Brain microvascular endothelial cell (primary cell): ENCODE data around the gene RHOA.
"Not testable (repeated sequence)": the region's sequence is repeated elsewhere in the genome, so short reads cannot be mapped to it uniquely, and the experiment has no call there.

Experiments
- DNase-seq: peaks from one replicate; pipeline ENCODE4 v3.0.0-alpha.2; 2020
- H3K27ac ChIP-seq: fragments of 250-450 bp; sonication (Bioruptor Pico); 2 replicates; pipeline ENCODE4 v1.5.1; 2020; ENCODE audit warnings: mild to moderate bottlenecking, moderate library complexity
- H3K27me3 ChIP-seq: fragments of 250-450 bp; sonication (Bioruptor Pico); replicated peaks from 2 replicates; pipeline ENCODE4 v1.5.1; 2020; ENCODE audit warnings: mild to moderate bottlenecking
- H3K36me3 ChIP-seq: fragments of 250-450 bp; sonication (Bioruptor Pico); replicated peaks from 2 replicates; pipeline ENCODE4 v1.5.1; 2020; ENCODE audit warnings: mild to moderate bottlenecking
- H3K4me3 ChIP-seq: 2 replicates; pipeline ENCODE4 v1.5.1; 2011; ENCODE audit warnings: low read depth, mild to moderate bottlenecking, control low read depth, low read length, moderate library complexity
- in situ Hi-C: cut with HindIII; loops from 2 replicates; pipeline ENCODE4 v1.10.0; 2017; ENCODE audit warnings: low sequenced_read_pairs, low pct_ligation_motif_present
- TF ChIP-seq, protein P1 (sequence below): IDR thresholded peaks from 2 replicates; pipeline ENCODE4 v1.5.1; 2011; ENCODE audit warnings: low read depth, mild to moderate bottlenecking, moderate library complexity, low read length, control low read depth, inconsistent platforms; ENCODE audit errors: missing control alignments

The RHOA gene

DNA sequence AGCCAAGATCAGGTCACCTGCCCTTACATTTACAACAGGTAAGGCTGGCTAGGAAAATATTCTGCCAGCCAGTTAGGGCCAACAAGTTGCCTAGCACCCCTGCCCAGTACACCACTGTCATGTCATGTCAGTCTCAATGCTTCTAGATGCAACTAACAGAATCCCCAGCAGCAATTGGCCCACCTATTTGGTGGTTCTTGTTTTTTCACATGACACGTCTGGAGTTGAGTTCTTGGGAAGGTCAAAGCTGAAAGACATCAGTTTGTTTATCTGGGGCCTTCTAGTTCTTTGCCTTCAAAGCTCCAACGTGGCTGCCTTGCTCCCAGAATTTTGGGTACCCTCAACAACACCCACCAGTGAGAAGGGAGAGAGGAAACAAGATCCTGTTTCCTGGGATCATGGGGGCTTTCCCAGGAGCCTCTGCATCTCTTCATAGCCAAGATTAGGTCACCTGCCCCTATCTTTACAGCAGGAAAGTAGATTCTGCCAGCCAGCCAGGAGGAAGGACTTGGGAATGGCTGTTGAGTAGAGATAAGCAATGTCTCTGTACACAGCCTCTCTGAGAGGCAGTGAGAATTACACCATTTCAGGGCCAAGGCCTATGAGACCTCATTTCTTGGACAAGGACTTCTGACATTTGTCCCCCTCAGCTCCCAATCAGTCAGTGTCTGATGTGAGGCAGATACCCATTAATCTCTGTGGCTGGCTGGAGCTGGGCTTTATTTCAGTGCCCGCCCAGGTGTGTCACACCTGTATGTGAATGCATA is 62.2 kb downstream of the RHOA start:
- H3K27me3 ChIP-seq = no peaks in the 10 kb centered on the region
- no peak overlapping the region for H3K4me3 ChIP-seq
- in situ Hi-C loops = no loop called here
- TF ChIP-seq, protein P1, sequence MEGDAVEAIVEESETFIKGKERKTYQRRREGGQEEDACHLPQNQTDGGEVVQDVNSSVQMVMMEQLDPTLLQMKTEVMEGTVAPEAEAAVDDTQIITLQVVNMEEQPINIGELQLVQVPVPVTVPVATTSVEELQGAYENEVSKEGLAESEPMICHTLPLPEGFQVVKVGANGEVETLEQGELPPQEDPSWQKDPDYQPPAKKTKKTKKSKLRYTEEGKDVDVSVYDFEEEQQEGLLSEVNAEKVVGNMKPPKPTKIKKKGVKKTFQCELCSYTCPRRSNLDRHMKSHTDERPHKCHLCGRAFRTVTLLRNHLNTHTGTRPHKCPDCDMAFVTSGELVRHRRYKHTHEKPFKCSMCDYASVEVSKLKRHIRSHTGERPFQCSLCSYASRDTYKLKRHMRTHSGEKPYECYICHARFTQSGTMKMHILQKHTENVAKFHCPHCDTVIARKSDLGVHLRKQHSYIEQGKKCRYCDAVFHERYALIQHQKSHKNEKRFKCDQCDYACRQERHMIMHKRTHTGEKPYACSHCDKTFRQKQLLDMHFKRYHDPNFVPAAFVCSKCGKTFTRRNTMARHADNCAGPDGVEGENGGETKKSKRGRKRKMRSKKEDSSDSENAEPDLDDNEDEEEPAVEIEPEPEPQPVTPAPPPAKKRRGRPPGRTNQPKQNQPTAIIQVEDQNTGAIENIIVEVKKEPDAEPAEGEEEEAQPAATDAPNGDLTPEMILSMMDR = no peak
- no peak for DNase-seq
- no peak overlapping the region for H3K27ac ChIP-seq
- no peaks in the 10 kb centered on the region for H3K36me3 ChIP-seq

DNA sequence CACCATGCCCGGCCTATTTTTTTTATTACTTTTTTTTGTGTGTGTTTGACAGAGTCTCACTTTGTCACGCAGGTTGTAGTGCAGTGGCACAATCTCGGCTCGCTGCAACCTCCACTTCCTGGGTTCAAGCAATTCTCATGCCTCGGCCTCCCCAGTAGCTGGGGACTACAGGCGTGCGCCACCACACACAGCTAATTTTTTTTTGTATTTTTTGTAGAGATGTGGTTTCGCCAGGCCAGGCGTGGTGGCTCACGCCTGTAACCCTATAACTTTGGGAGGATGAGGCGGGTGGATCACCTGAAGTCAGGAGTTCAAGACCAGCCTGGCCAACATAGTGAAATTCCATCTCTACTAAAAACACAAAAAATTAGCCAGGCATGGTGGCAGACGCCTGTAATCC is 63.4 kb downstream of the RHOA start:
- in situ Hi-C loops, H3K4me3 ChIP-seq, H3K27ac ChIP-seq, DNase-seq, H3K36me3 ChIP-seq, H3K27me3 ChIP-seq: not testable (repeated sequence)

DNA sequence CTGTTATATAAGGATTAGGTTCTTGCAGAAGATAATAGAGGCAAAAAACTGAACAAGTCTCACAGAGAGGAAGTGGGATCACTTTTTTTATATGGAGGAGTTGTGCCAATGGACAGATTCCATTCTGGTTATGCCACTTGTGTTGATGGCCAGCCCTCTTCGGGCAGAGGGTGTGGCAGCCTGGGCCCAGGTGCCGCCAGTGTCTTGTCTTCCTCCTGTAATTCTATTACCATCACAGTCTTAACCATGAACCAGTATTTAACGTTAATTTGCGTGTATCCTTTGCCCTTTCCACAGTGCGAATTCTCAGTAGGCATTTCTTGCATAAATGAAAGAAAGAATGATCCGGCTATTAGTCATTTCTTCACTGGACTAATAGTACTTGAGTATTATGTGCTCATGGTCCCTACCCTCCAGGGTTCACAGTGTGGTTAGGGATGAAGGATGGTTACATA is 65.0 kb downstream of the RHOA start:
- in situ Hi-C loops = no loop called here
- H3K27me3 ChIP-seq = no peaks in the 10 kb centered on the region
- H3K36me3 ChIP-seq = no peaks in the 10 kb centered on the region
- peak overlapping the region; percentile 20 for H3K27ac ChIP-seq
- H3K4me3 ChIP-seq = no peak overlapping the region
- TF ChIP-seq, protein P1 = no peak
- peak; percentile 48 for DNase-seq

DNA sequence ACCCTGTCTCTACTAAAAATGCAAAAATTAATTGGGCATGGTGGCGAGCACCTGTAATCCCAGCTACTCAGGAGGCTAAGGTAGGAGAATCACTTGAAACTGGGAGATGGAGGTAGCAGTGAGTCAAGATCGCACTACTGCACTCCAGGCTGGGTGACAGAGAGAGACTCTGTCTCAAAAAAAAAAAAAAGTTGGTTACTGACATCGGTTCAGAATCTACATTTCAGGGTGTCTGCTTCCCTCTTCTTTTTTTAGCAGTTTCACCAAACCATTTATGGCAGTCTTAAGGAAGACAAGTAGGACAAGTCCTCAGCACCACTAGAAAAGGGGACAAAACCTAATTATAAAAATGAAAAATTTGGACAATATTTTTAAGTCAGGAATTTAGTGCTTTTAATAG is 68.6 kb downstream of the RHOA start:
- TF ChIP-seq, protein P1 = no peak
- Histone ChIP-seq H3K27ac (no peak overlapping the region), H3K27me3 (no peaks in the 10 kb centered on the region), H3K36me3 (no peaks in the 10 kb centered on the region), H3K4me3 (no peak overlapping the region)
- in situ Hi-C loops = no loop called here
- no peak for DNase-seq

DNA sequence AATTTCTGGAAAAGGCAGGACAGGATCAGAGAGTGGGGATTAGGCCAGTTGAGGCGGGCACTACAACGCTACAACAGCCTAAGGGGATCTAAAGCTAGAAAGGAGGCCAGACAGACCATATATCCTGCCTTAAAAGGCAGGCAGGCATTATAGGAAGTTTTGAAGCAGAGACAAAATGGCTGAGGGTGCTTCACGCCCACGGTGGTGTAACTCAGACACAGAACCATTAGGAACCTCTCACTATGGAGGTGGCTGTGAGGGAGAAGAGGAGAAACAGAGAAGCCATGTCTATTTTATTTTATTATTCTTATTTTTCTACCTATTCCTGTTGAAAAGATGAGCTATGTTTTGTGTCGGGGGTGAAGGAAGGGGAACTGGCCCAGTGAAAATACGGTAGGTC is 69.8 kb downstream of the RHOA start:
- Histone ChIP-seq H3K27me3 (no peaks in the 10 kb centered on the region), H3K27ac (no peak overlapping the region), H3K4me3 (no peak overlapping the region), H3K36me3 (no peaks in the 10 kb centered on the region)
- no peak for DNase-seq
- in situ Hi-C loops = no loop called here
- TF ChIP-seq, protein P1 = no peak

DNA sequence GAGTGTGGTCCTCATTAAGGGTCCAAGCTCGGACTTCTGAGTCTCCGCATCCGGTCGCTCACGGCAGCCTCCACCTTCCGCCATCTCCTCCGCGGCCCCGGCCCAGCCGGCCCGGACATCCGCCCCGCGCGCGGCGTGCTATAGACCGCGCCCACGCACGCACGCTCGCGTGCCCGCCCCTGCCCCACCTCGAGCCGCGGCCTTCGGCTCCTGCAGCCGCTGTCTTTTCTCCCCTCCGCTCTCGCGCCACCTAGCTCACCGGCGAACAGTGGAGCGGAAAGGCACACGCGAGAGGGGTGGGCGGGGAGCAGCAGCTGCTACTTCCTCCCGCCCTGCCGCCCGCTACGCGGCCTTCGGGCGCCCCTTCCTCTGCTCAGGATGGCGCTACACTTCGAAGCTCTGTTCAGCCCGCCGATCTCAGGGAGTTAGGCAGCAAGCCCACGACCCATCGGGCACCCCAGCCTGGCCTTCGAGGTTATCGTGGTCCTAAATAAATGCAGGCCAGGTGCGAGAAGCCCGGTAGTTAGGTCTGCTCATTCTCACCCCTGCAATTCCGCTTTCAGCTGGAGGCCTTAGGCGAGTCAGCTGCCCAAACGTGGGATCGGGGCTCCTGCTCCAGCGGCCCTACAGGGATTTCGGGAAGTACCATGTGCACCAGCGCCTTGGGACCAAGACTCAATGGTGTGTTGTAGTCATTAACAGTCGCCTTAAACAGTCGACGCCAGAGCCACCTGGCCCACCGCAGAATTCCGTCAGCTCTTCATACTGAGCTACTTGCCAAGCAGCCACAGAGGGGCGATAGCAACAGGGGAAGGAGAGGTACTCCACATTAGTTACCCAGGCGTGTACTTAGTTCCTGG is 71.6 kb downstream of the RHOA start, which contains the start of gene USP4:
TSS of gene USP4 (minus strand) at position 113 of the 860 bp plus-strand sequence. CDS start at position 84, 29 bp downstream.
- peak; percentile 77 for DNase-seq
- in situ Hi-C loops = no loop called here
- Histone ChIP-seq H3K27ac (peak within 1 kb of the TSS; percentile 55), H3K36me3 (peaks cover 5% of the 10 kb centered on the region), H3K27me3 (no peaks in the 10 kb centered on the region), H3K4me3 (peak within 1 kb of the TSS; percentile 81)
- TF ChIP-seq, protein P1 = peak; percentile 77
